AG04449 (cell line): Measurements from ENCODE around the gene RECQL5.

Experiments used
- CTCF ChIA-PET: fragments of 350-600 bp; formaldehyde crosslinking; extraction: SDS; loops from one replicate; lab custom pipeline; 2021; ENCODE audit warnings: antibody characterized with exemption; lab: Yijun Ruan, JAX
- POLR2A ChIA-PET: fragments of 400-600, 350-600 bp; formaldehyde crosslinking; extraction: SDS; loops from one replicate; lab custom pipeline; 2020; ENCODE audit warnings: antibody characterized with exemption, inconsistent platforms; lab: Yijun Ruan, JAX
- DNase-seq: peaks from one replicate; pipeline ENCODE4 v3.0.0-alpha.2; 2010; ENCODE audit warnings: low read depth, low spot score
- H3K4me3 ChIP-seq: 2 replicates; pipeline ENCODE4 v1.5.1; 2011; ENCODE audit warnings: low read depth, mild to moderate bottlenecking, control low read depth, low read length
- TF ChIP-seq, protein P1 (sequence below): IDR thresholded peaks from one replicate; pipeline ENCODE4 v1.5.1; 2011; ENCODE audit warnings: mild to moderate bottlenecking, moderate library complexity, low read length, control low read depth, inconsistent platforms; ENCODE audit not compliant: insufficient read depth; ENCODE audit errors: missing control alignments

The RECQL5 gene

DNA sequence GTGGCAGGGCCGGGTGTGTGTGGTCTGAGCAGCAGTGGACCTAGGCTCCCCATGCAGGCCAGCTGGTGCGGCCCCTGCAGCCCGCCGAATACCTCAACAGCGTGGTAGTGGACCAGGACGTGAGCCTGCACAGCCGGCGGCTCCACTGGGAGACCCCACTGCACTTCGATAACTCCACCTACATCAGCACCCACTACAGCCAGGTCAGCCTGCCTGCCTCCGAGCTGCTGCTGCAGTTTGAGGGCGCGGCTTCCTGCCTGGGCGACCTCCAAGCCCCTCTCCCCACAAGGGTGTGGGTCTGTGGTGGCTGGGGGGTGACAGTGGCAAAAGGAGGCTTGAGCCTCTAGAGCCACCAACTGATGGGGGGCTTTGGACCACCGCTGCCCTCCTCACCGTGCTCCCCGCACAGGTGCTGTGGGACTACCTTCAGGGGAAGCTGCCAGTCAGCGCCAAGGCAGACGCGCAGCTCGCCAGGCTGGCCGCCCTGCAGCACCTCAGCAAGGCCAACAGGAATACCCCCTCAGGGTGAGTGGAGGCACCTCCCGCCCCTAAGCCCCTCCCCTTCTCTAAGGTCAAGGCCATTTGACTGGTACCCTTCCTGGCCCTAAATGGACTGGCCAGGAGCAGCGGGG, 42.1 kb downstream of the RECQL5 start:
- DNase-seq = no peak
- TF ChIP-seq, protein P1, sequence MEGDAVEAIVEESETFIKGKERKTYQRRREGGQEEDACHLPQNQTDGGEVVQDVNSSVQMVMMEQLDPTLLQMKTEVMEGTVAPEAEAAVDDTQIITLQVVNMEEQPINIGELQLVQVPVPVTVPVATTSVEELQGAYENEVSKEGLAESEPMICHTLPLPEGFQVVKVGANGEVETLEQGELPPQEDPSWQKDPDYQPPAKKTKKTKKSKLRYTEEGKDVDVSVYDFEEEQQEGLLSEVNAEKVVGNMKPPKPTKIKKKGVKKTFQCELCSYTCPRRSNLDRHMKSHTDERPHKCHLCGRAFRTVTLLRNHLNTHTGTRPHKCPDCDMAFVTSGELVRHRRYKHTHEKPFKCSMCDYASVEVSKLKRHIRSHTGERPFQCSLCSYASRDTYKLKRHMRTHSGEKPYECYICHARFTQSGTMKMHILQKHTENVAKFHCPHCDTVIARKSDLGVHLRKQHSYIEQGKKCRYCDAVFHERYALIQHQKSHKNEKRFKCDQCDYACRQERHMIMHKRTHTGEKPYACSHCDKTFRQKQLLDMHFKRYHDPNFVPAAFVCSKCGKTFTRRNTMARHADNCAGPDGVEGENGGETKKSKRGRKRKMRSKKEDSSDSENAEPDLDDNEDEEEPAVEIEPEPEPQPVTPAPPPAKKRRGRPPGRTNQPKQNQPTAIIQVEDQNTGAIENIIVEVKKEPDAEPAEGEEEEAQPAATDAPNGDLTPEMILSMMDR = no peak
- no peak overlapping the region for H3K4me3 ChIP-seq
- ChIA-PET CTCF (interaction anchor here (0.7 to 28.7 kb wide), 16 partner anchors 8 to 195 kb away, joined by 3 to 1427 read pairs (median 4); partner anchors contain the start of genes GALK1 and SMIM5), POLR2A (interaction anchor here (1.1 kb wide), 1 partner anchor 8 kb away, joined by 4 read pairs; the partner anchor contains the start of gene SMIM5)

DNA sequence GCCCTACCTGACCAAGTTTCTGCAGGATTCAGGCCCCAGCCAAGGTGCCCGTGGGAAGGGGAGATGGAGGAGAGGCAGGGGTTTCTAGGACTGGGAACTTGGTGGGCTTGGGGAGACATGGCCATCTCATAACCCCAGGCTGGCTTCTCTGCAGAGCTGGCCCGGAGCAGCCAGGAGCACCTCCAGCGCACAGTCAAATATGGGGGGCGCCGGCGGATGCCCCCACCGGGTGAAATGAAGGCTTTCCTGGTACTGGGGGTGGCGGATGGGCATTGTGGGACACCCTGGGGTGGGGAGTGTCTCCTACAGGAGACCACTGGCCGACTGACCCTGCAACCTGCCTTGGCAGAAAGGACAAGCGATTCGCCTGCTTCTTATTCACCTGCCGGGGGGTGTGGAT, 42.9 kb downstream of the RECQL5 start:
- ChIA-PET POLR2A (interaction anchor here (1.0 kb wide), 1 partner anchor 9 kb away, joined by 3 read pairs; the partner anchor contains the start of gene SMIM5), CTCF (interaction anchor here (0.8 to 28.7 kb wide), 7 partner anchors 10 to 194 kb away, joined by 3 to 1427 read pairs (median 7); partner anchors contain the start of genes GALK1 and SMIM5)
- no peak overlapping the region for H3K4me3 ChIP-seq
- TF ChIP-seq, protein P1 = no peak
- no peak for DNase-seq

DNA sequence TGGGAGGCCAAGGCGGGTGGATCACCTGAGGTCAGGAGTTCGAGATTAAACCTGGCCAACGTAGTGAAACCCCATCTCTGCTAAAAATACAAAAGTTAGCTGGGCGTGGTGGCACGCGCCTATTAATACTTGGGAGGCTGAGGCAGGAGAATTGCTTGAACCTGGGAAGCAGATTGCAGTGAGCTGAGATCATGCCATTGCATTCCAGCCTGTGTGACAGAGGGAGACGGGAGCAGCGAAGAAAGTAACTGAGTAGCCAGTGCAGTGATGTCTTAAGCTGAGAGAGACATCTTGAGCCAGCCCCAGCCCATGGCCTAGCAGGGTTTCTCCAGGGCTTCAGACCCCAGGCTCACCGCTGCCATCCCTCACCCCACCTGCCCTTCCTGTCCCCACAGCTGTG, 43.6 kb downstream of the RECQL5 start:
- TF ChIP-seq, protein P1 = no peak
- CTCF ChIA-PET = interaction anchor here (2.2 to 28.7 kb wide), 4 partner anchors 10 to 194 kb away, joined by 5 to 1427 read pairs (median 552); partner anchors contain the start of genes GALK1 and SMIM5
- no peak overlapping the region for H3K4me3 ChIP-seq
- no peak for DNase-seq
- POLR2A ChIA-PET = interaction anchor here (1.0 kb wide), 1 partner anchor 9 kb away, joined by 3 read pairs; the partner anchor contains the start of gene SMIM5

DNA sequence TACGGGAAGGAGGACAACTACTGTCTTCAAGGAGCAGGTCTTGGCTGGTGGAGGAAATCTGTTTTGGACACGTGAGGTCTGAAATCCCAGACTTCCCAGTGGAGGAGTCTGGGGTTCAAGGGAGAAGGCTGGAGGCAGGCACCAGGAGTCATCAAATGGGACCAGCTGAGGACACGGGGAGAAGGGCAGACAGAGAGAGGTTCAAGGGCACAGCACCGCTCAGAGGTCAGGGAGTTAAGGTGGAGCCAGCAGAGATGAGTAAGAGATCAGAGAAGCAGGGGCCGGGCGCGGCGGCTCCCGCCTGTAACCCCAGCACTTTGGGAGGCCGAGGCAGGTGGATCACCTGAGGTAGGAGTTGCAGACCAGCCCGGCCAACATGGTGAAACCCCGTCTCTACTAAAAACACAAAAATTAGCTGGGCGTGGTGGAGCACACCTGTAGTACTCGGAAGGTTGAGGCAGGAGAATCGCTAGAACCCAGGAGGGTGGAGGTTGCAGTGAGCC, 44.1 kb downstream of the RECQL5 start:
- no peak for DNase-seq
- TF ChIP-seq, protein P1 = no peak
- CTCF ChIA-PET = interaction anchor here (19.8 to 28.7 kb wide), 3 partner anchors 11 to 133 kb away, joined by 357 to 1427 read pairs (median 746); partner anchors contain the start of genes GALK1 and SMIM5
- no peak overlapping the region for H3K4me3 ChIP-seq
- POLR2A ChIA-PET = interaction anchor here (0.6 to 1.0 kb wide), 2 partner anchors 10 to 70 kb away, joined by 3 read pairs; partner anchors contain the start of gene SMIM5

DNA sequence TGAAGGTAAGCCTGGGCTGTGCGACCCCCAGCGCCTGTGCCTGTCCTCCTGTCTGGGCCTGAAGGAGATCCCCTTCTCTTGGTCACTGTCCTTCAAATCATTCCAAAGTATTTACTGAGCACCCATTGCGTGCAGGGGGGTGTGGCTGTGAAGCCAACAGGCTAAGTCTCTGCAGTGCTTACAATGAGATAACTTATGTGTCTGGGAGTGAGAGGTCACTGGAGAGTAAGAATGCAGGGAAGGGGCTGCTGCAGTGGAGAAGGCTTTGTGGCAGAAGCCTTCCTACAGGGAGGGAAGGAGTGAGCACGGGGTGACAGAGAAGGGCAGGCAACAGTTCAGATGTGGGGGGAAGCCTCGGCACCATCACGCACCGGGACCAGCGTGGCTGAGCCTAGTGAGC, 44.9 kb downstream of the RECQL5 start:
- H3K4me3 ChIP-seq = no peak overlapping the region
- no peak for DNase-seq
- CTCF ChIA-PET = interaction anchor here (19.8 to 28.7 kb wide), 2 partner anchors 12 to 133 kb away, joined by 357 to 1427 read pairs; partner anchors contain the start of genes GALK1 and SMIM5
- POLR2A ChIA-PET = no interaction called here
- TF ChIP-seq, protein P1 = no peak

DNA sequence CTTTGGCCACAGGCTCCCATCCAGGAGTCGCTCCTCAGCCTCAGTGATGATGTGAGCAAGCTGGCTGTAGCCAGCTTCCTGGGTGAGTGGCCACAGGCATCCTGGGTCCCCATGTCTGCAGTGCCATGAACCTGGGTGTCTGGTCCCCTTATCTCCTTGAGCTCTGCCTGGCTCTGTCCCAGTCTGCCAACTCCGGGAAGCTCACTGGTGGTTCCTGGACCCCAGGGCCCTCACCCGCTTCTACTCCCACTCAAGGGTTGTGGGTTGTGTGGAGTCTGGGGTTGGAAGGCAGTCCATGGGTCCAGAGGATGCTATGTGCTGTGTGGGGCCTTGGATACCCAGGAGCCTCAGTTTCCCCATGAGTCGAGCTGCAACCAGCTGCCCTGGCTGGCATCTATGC, 45.5 kb downstream of the RECQL5 start:
- POLR2A ChIA-PET = no interaction called here
- TF ChIP-seq, protein P1 = no peak

More for the DNA sequence above, 45.5 kb downstream of the RECQL5 start:
- DNase-seq = no peak
- CTCF ChIA-PET = interaction anchor here (1.5 to 28.7 kb wide), 3 partner anchors 12 to 134 kb away, joined by 4 to 1427 read pairs (median 357); partner anchors contain the start of genes GALK1 and SMIM5
- H3K4me3 ChIP-seq = no peak overlapping the region
